Measurements from ENCODE around the gene RNF14.
"Not testable (repeated sequence)": the region's sequence is repeated elsewhere in the genome, so short reads cannot be mapped to it uniquely, and the experiment has no call there.

The RNF14 gene

DNA sequence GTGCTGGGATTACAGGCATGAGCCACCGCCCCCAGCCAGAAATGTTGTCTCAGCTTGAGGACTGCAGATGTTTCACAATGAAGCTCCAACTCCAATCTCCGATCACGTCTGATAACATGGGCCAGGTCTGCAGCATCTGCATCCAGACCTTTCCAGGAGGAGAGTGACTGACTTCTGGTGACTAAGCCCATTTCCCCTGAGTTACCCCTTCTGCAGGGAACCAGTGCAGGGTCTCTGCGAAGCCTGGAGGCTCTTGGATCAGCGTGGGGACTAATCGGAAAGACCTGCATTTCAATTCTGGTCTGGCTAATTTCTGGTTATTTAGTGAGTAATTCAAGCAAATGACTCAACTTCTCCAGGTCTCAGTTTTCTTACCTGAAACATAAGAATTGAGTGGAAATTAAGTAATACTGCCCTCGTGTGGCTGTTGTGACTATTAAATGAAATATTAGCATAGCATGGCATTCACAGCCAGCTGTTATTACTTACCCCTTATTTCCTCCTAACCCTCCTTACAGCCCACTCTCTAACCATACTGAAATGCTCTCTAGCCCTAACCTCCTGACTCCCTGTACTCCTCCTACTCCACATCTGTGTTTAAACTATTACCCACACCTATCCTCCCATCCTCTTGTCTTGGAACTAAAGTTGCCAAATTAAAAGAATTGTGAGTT is 46.1 kb downstream of the RNF14 start:
- DNase-seq (ENCODE audit: low spot score) = peak; percentile 48

DNA sequence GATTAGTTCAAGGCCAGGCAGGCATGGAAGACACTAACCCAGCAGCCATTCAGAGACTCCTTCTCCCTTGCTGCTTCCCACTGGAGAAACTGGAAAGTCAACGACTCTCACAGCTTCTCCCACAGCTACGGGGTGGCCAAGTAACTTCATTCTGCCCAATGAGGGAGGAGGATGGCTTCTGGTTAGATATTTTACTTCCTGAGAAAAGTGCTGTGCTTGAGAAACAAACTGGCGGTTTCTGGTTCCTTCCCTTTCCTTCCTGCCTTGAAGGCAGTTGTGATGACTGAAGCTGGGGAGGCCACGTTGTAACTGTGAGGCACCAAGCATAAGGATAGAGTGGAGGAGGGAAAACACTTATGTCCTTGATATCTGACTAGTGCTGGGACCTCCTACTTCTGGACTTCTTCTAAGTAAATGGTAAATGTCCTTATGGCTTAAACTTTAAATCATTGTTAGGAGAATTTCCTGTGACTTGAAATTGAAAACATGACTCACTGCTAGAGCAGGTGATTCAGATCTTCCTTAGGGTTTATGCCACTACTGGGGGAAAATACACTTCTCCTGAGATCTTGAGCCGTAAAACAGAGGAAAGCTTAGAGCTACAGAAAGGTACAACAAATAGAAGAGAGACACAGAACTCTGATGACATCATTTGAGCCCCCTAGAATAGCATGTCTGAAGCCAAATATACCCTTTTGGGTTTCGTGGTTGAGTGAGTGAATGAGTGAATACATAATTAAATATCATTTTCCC is 47.1 kb downstream of the RNF14 start:
- DNase-seq (ENCODE audit: low spot score) = no peak

DNA sequence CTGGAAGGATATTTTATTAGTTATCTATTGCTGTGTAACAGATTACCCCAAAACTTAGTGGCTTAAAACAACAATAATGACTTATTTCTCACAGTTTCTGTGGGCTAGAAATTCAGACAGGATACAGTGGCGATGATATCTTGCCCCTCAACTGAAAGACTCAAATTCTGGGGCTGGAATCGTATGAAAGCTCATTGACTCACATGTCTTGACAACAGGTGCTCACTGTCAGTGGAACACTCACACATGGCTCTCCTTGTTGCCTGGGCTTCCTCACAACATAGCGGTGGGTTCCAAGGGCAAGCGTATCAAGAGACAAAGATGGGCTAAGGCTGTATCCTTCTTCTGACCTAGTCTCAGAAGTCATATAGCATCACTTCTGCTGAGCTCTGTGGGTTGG is 47.7 kb downstream of the RNF14 start:
- no peak for DNase-seq (ENCODE audit: low spot score)

DNA sequence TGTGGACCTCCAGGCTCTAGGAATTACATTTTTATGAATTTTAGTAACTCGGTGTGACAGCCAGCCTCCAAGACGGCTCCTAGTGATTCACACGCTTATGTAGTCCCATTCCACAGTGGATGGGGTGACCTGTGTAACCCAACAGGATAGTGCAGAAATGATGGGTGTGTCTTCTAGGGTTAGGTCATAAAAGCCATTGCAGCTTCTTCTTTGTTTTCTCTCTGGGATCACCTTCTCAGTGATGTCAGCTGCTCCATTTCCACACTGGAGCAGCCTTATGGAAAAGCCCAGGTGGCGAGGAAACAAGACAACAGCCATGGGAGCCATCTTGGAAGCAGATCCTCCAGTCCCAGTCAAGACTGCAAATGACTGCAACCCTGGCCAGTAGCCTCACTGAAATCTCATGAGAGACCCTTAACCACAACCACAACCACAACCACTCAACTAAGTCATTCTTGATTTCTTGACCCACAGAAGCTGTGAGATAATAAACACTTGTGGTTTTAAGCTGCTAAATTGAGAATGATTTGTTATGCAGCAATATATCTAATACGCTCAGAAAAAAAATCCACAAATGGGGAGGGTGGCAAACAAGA is 49.0 kb downstream of the RNF14 start:
- DNase-seq (ENCODE audit: low spot score) = no peak

DNA sequence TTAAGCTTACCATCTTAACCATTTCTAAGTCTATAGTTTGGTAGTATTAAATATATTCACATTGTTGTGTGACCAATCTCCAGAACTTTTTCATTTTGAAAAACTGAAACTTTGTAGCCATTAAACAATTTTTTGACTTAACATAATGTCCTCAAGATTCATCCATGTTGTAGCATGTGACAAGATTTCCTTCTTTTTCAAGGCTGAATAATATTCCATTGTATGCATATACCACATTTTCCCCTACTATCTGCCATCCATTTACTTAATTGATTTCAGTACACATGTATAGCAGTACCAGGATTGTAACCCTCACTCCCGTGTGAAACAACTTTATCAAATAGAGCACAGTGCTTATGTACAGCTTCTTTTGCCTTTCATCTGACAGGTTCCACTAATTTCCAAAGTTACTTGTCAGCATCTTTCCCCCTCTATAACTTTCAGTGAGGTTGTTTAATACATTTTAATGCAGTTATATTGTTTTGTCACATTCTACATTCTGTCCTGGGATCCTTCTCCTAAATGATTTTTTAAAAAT is 51.3 kb downstream of the RNF14 start:
- no peak for DNase-seq (ENCODE audit: low spot score)

DNA sequence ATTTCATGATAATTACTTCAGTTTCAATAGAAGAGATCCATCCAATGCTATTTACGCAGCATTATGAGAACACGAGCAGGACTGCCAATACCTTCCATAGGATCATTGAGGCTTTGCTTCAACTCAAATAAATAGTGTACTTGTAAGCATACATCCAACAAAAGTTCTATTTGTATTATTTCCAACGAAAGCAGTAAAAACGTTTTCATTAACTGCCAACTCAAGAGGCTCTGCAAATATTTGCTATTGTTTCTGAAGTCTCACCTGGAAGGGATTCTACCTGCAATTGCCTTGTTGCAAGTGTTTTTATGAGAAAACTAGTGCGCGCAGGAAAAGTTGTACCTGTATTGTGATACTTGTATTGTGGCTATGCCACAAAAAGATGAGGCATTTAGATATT is 54.9 kb downstream of the RNF14 start:
- DNase-seq (ENCODE audit: low spot score) = no peak

DNA sequence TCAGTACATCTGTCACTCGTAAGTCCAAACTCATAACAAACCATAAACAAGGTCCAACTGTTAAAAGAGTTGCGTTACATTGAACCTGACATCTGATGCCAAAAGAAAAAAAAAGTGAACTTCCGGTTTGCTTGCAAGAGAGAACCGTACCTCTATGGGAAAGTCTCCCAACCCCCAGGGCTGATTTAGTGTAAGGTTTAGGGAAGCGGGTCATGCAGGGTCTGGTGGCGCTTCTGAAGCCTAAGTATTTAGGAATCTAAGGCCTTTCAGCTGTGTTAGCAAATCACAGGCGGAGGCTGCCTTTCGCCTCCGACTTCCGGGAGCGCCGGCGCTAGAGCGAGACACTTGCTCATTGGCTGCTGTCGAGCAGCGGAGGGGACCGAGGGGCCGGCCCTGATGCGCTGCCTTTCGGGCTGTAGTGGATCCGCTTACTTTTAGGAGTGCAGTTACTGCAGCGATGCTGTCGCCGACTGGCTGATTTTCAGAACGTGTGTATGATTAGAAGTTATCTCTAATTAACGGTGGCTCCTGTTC is 55.9 kb downstream of the RNF14 start:
- DNase-seq (ENCODE audit: low spot score) = peak; percentile 95

DNA sequence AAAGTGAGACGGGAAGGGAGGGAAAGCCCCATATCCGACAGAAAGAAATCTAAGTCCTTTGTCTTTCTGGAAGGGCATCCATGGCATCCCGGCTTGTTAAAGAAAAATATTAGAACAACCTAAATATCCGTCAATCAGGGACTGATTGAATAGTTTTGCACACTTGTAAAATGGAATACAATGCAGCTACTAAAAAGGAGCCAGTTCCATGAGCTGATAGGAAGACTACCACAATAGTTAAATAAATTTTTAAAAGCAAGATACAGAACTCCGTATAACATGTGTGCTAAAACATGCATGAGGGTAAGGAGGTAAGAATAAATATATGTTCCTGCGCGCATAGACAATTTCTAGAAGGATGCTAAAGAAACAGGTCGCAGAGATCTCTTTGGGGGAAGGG is 56.7 kb downstream of the RNF14 start:
- no peak for DNase-seq (ENCODE audit: low spot score)

DNA sequence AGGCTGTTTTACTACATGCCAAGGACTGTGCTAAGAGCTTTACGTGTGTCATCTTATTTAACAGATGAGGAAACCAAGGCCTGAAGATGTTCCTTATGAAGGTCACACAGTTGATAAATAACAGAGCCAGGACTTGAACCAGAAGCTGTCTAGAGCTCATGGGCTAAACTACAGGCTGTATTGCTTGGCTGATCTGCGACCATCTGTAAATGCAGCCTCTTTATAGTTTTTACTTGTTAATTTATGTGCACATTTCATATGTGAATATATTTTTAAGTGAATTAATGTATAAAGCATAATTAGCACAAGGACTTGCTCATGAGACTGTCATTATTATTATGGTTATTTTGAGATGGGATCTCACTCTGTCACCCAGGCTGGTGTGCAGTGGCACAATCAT is 63.2 kb downstream of the RNF14 start:
- no peak for DNase-seq (ENCODE audit: low spot score)

DNA sequence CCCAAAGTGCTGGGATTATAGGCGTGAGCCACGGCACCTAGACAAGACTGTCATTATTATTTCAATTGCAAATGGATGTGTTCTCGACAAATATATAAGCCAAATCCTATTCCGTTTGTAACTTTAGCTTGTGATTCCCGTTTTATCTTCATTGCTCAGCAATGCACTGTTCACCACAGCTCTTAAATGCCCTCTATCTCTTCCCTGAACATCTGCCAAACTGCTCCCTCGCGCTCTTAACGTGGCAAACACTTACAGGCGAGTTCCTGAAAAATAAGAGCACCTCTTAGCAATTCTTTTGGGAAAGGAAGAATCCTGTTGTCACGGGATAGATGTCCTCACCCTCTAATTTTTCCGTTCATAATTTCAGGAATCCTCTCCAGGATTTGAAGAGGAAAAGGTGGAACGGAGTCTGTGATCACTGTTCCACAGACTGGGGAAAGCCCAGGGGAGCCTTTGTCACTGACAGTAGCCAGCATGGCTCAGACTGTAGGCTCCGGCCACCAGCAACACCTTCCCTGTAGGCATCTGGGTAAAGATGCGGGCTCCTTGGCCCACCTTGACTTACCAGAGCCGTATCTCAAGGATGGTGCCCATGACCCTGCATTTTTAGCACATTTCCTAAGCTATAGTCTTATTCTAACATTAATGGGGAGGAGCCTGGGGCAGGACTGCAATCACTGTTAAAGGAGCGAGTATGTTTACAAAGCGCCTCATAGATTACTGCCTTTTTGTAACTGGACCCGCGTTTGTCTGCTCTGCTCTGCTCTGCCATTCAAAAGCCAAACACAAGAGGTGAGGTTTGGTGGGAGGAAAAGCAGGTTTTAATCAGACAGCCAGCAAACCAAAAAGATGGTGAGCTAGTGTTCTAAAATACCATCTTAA is 64.1 kb downstream of the RNF14 start:
- no peak for DNase-seq (ENCODE audit: low spot score)

DNA sequence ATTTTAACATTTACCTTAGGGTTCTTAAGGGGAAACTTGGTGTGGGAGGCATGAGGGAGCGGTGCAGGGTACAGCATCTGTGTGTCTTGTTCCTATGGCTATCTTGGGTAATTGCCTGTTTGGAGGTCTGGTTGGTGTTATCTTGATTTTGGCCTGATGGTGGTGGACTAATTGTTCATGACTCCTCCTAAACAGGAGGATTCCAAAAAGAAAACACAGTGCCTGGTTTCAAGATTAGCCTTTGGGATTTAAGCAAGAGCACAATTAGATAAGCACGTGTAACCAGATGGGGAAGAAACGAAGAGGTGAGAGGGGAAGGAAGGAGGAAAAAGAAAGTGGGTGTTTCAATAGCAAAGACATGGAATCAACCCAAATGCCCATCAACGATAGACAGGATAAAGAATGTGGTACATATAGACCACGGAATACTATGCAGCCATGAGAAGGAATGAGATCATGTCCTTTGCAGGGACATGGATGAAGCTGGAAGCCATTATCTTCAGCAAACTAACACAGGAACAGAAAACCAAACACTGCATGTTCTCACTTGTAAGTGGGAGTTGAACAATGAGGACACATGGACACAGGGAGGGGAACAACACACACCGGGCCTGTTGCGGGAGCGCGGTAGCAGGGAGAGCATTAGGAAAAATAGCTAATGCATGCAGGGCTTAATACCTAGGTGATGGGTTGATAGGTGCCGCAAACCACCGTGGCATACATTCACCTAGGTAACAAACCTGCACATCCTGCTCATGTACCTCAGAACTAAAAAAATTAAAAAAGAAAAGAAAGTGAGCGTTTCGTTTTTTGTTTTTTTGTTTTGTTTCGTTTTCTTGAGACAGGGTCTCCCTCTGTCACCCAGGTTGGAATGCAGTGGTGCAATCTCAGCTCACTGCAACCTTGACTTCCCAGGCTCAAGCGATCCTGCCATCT is 65.0 kb downstream of the RNF14 start:
- not testable (repeated sequence) for DNase-seq (ENCODE audit: low spot score)

DNA sequence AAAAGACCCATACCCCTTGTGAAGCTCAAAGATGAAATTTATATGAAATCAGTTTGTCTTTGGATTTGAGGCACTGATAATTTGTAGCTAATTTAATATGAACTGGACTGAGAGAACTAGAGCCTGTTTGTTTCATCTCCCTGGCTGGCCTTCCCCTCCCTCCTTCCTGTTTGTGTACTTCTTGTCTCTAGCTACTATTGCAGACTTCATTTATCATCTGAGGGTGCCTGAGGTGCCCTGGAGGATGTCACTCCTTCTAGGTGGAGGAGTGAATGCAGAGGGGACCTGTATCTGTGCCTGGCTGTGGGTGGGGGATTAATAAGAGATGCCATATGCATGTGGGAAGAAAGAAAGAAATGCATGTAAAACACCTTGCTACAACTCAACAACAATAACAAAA is 66.1 kb downstream of the RNF14 start:
- no peak for DNase-seq (ENCODE audit: low spot score)

DNA sequence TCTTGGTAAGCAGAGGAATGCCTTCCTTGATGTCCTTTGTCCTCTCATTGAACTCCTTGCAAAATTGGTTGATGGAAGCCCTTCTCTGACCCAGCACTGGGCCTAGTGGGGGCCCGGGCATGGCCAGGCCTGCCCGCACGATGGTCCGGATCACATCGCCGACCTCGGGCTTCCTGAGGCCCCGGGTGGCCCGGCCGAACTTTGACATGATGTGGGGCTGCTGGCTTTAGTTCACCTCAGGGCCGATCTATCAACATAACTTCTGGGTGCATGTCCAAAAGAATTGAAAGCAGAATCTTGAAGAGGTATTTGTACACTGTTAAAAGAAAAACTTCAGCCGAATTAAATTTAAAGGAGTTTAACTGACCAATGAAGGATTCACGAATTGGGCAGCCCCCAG is 68.0 kb downstream of the RNF14 start:
- DNase-seq (ENCODE audit: low spot score) = no peak

DNA sequence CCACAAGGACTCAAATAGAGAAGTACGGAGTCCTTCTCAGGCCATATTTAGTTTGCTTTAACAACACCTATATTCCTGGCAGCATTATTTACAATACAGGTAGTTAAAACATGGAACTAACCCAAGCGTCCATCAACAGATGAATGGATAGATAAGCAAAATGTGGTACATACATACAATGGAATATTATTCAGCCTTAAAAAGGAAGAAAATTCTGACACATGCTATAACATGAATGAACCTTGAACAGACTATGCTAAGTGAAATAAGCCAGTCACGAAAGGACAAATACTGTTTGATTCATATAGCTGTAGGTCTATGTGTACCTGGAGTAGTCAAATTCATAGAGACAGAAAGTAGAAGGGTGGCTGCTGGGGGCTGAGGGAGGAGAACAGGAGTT is 68.7 kb downstream of the RNF14 start:
- DNase-seq (ENCODE audit: low spot score) = not testable (repeated sequence)

DNA sequence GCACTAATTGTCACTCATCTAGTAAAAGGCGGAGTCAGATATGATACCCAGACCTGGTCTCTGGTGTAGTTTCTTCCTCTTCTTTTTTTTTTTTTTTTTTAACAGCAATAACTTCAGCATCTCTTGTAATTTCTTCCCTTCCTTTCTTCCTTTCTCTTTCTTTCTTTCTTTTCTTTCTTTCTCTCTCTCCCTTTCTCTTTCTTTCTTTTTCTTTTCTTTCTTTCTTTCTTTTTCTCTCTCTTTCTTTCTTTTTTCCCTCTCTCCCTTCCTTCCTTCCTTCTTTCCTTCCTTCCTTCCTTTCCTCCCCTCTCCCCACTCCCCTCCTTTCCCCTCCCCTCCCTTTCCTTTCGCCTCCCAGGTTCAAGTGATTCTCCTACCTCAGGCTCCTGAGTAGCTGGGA is 69.8 kb downstream of the RNF14 start:
- no peak for DNase-seq (ENCODE audit: low spot score)
